CD4-positive, CD25-positive, alpha-beta regulatory T cell (primary cell): ENCODE results near the gene CHCHD3. TPM values are rescaled to one million over a fixed set of nuclear protein-coding genes. Genes with fewer than 3 reads are reported as not detected.

Source experiments
- ATAC-seq, 2 donors: fragments of 150-1000 bp; cut with Tn5 transposase; one replicate each; pipeline ENCODE4 v1.10.0; 2021; ENCODE audit warnings: low read depth in 2 of 2, moderate number of reproducible peaks in 2 of 2, moderate library complexity in 1 of 2
- DNase-seq, 3 donors: peaks; one replicate each; pipeline versions ENCODE4 v3.0.0 to v3.0.0-alpha.2; 2012 to 2022; ENCODE audit warnings: mixed read lengths in 1 of 3
- H3K27ac ChIP-seq: one replicate; pipeline ENCODE4 v1.7.0; 2013; ENCODE audit warnings: mild to moderate bottlenecking, low read length; ENCODE audit not compliant: insufficient read depth, poor library complexity, severe bottlenecking
- H3K27me3 ChIP-seq: one replicate; pipeline ENCODE4 v1.7.0; 2013; ENCODE audit warnings: low read length; ENCODE audit not compliant: control insufficient read depth, insufficient read depth
- H3K36me3 ChIP-seq: one replicate; pipeline ENCODE4 v1.7.0; 2013; ENCODE audit warnings: mild to moderate bottlenecking, low read length, moderate library complexity; ENCODE audit not compliant: control insufficient read depth, insufficient read depth
- H3K4me1 ChIP-seq: 2 replicates; pipeline ENCODE4 v1.7.0; 2013; ENCODE audit warnings: mild to moderate bottlenecking, low read length; ENCODE audit not compliant: insufficient read depth, control insufficient read depth, poor library complexity, severe bottlenecking
- H3K4me3 ChIP-seq: one replicate; pipeline ENCODE4 v1.7.0; 2013; ENCODE audit warnings: low read depth, mild to moderate bottlenecking, low read length, moderate library complexity
- H3K9me3 ChIP-seq, 2 experiments: 1 replicate in 1 of 2; 2 replicates in 1 of 2; pipeline ENCODE4 v1.7.0; 2013; ENCODE audit warnings: low read length in 2 of 2, mild to moderate bottlenecking in 1 of 2, moderate library complexity in 1 of 2; ENCODE audit not compliant: control insufficient read depth in 2 of 2
- H3K27ac Mint-ChIP-seq, 3 donors: one replicate each; pipeline ENCODE4 v1.8.0; 2020 to 2022; ENCODE audit warnings: mild to moderate bottlenecking in 3 of 3, mixed read lengths in 3 of 3, moderate library complexity in 2 of 3
- H3K27me3 Mint-ChIP-seq: one replicate; pipeline ENCODE4 v1.8.0; 2022; ENCODE audit warnings: mild to moderate bottlenecking, mixed read lengths
- H3K36me3 Mint-ChIP-seq: one replicate; pipeline ENCODE4 v1.8.0; 2020; ENCODE audit warnings: mixed read lengths
- H3K4me1 Mint-ChIP-seq, 4 donors: one replicate each; pipeline ENCODE4 v1.8.0; 2020 to 2022; ENCODE audit warnings: mixed read lengths in 4 of 4, mild to moderate bottlenecking in 1 of 4
- H3K4me3 Mint-ChIP-seq, 4 donors: one replicate each; pipeline ENCODE4 v1.8.0; 2020 to 2022; ENCODE audit warnings: mild to moderate bottlenecking in 4 of 4, mixed read lengths in 4 of 4, moderate library complexity in 3 of 4
- H3K9me3 Mint-ChIP-seq, 7 donors: one replicate each; pipeline ENCODE4 v1.8.0; 2020 to 2022; ENCODE audit warnings: mixed read lengths in 7 of 7, mild to moderate bottlenecking in 3 of 7, moderate library complexity in 2 of 7
- polyA plus RNA-seq, 4 donors: library from polyadenylated mRNA; unstranded; fragments of 300-500 nt; fragmentation: Illumina TruSeq; gene quantifications; one replicate each; pipeline ENCODE4 v1.2.3, GENCODE V29; 2021
- total RNA-seq: library from RNA; stranded (reverse); gene quantifications from one replicate; pipeline ENCODE4 v1.2.3, GENCODE V29; 2022

The CHCHD3 gene
- total and polyA plus RNA-seq, 5 donors from 2014 or later, result 31.5 to 63.2 (median 43.3) TPM

DNA sequence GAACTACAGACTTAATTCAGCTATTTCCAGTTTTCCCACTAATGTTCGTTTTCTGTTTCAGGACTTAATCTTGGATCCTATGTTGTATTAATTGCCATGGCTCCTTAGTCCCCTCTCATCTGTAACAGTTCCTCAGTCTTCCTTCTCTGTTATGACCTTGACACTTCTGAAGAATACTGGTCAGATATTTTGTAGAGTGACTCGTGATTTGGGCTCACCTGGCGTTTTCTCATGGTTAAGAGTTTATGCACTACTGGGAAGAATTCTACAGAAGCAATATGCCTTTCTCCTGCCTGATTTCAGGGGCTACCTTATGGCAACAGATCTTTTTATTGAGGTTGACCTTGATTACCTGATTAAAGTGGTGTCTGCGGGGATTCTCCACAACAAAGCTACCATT lies 239.4 kb downstream of the CHCHD3 start:
- Mint-ChIP-seq H3K9me3 (no peaks in the 10 kb centered on the region), H3K27ac (no peak overlapping the region), H3K36me3 (peaks cover 25% of the 10 kb centered on the region), H3K4me1 (peaks cover 0 to 13% (median 6%) of the 10 kb centered on the region in 4 donors), H3K4me3 (no peak overlapping the region), H3K27me3 (no peaks in the 10 kb centered on the region)
- H3K36me3 ChIP-seq, result no peaks in the 10 kb centered on the region
- ATAC-seq, result no peak
- H3K4me3 ChIP-seq, result no peak overlapping the region
- no peaks in the 10 kb centered on the region for H3K27me3 ChIP-seq
- H3K27ac ChIP-seq, result no peak overlapping the region
- no peak for DNase-seq
- H3K4me1 ChIP-seq, result no peaks in the 10 kb centered on the region
- H3K9me3 ChIP-seq, result no peaks in the 10 kb centered on the region

DNA sequence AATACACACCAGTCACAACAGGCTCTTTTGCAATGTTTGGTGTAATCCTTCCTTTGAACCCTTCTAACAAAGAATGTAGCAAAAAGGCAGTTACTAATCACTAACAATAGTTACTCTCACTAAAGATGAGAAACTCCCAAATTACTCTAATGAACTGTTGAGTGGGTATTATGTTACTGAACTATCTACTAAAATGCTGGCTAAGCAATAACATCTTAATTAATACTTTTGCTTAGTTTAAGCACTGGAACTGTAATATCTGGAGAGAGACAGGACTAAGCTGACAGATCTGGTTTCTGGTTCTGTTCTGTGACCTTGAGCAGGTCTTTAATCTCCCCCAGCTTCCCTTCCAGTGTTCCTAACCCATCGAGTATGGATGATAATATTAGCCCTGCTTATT lies 241.7 kb downstream of the CHCHD3 start:
- Histone ChIP-seq H3K9me3 (no peaks in the 10 kb centered on the region), H3K4me3 (no peak overlapping the region), H3K36me3 (peaks cover 6% of the 10 kb centered on the region), H3K27ac (no peak overlapping the region), H3K27me3 (no peaks in the 10 kb centered on the region), H3K4me1 (no peaks in the 10 kb centered on the region)
- H3K4me3 Mint-ChIP-seq, result no peak overlapping the region
- peaks cover 0 to 4% (median 0%) of the 10 kb centered on the region in 7 donors for H3K9me3 Mint-ChIP-seq
- peaks cover 0 to 13% (median 5%) of the 10 kb centered on the region in 4 donors for H3K4me1 Mint-ChIP-seq
- ATAC-seq (no peak), DNase-seq (no peak)
- peaks cover 31% of the 10 kb centered on the region for H3K36me3 Mint-ChIP-seq
- no peak overlapping the region for H3K27ac Mint-ChIP-seq
- no peaks in the 10 kb centered on the region for H3K27me3 Mint-ChIP-seq

DNA sequence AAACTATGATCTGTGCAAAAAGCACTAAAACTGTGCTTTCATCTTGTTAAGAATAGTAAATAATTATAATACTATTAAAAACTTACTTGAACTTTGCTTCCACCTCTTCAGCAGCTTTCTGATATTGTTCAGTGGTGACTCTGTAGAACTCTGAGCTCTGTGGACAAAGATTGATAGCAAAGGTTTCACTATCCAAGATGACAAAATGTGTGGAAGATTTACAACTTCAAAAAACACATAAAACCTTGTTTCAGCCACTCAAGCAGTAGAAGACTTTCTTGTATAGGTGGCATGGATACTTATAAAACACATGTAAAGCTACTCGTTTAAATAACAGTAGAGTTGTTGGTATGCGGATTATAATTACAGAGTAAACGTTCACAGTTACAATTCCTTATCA lies 243.6 kb downstream of the CHCHD3 start:
- Histone ChIP-seq H3K9me3 (no peaks in the 10 kb centered on the region), H3K36me3 (peaks cover 6% of the 10 kb centered on the region), H3K4me1 (no peaks in the 10 kb centered on the region), H3K4me3 (no peak overlapping the region), H3K27ac (no peak overlapping the region), H3K27me3 (no peaks in the 10 kb centered on the region)
- Mint-ChIP-seq H3K4me3 (no peak overlapping the region), H3K27ac (no peak overlapping the region), H3K36me3 (peaks cover 31% of the 10 kb centered on the region), H3K27me3 (no peaks in the 10 kb centered on the region), H3K9me3 (peaks cover 0 to 4% (median 0%) of the 10 kb centered on the region in 7 donors), H3K4me1 (peaks cover 0 to 13% (median 5%) of the 10 kb centered on the region in 4 donors)
- DNase-seq, result no peak
- ATAC-seq, result no peak

DNA sequence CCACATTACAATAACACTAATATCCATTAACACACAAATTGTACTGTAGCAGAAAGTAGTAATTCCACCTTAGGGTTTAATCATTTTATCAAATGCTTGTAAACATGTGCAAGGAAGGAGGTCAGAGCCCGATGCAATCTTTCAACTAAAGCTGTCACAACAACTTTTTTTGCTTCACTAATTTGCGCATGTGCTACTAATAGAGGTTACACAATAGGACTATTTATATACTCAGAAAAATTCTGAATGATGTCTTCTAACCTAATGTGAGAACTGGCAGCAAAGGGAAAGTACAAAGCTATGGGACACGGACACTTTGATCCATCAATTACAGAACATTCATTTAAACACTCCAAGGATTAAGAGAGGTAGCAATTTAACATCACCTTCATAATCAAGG lies 244.4 kb downstream of the CHCHD3 start:
- Histone ChIP-seq H3K4me3 (no peak overlapping the region), H3K9me3 (no peaks in the 10 kb centered on the region), H3K27ac (no peak overlapping the region), H3K4me1 (no peaks in the 10 kb centered on the region), H3K27me3 (no peaks in the 10 kb centered on the region), H3K36me3 (peaks cover 6% of the 10 kb centered on the region)
- peaks cover 0 to 4% (median 0%) of the 10 kb centered on the region in 7 donors for H3K9me3 Mint-ChIP-seq
- H3K36me3 Mint-ChIP-seq, result peaks cover 30% of the 10 kb centered on the region
- no peak for ATAC-seq
- H3K4me3 Mint-ChIP-seq, result no peak overlapping the region
- H3K4me1 Mint-ChIP-seq, result peaks cover 0 to 13% (median 5%) of the 10 kb centered on the region in 4 donors
- H3K27ac Mint-ChIP-seq, result no peak overlapping the region
- no peaks in the 10 kb centered on the region for H3K27me3 Mint-ChIP-seq
- DNase-seq, result no peak

DNA sequence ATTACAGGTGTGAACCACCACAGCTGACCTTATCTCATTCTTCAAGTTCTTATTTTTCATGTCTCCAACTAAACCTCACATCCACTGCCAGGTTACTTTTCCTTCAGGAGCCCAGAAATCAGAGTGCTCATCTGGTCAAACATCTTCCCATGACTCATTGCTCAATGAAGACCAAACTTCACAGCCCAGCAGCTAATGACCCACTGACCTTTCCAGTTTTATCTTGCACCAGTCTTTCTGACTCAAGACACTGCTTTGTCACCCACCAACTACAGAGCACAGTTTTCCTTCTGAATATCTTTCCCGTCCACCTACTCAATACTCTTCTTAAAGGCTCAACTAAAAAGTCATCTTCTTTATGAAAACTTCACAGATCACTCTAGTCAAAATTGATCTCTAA lies 245.1 kb downstream of the CHCHD3 start:
- no peak for ATAC-seq
- H3K27me3 ChIP-seq, result no peaks in the 10 kb centered on the region
- no peak overlapping the region for H3K4me3 Mint-ChIP-seq
- H3K4me1 ChIP-seq, result no peaks in the 10 kb centered on the region
- no peaks in the 10 kb centered on the region for H3K9me3 ChIP-seq
- DNase-seq, result no peak
- H3K27ac Mint-ChIP-seq, result no peak overlapping the region
- no peak overlapping the region for H3K27ac ChIP-seq
- no peaks in the 10 kb centered on the region for H3K27me3 Mint-ChIP-seq
- H3K4me1 Mint-ChIP-seq, result peaks cover 0 to 13% (median 6%) of the 10 kb centered on the region in 4 donors
- H3K4me3 ChIP-seq, result no peak overlapping the region
- H3K9me3 Mint-ChIP-seq, result peaks cover 0 to 4% (median 0%) of the 10 kb centered on the region in 7 donors
- H3K36me3 ChIP-seq, result peaks cover 6% of the 10 kb centered on the region
- H3K36me3 Mint-ChIP-seq, result peaks cover 27% of the 10 kb centered on the region

DNA sequence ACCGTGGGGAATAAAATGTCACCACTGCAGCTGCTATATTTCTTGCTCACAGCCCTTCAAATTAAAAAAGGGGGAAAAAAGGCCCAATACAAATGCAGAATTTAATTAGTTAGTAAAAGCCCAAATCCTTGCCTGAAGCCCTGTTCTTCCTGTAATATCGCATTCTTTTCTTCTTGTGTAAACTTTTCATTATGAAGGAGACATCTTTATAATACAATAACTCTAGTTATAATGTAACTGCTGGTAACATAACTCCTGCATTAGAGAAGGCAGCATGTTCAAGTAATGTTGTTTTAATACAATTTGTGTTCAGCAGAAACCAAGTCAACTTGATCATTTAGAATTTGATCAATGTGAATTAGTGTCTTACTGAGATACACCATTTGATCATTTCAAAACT lies 250.9 kb downstream of the CHCHD3 start:
- Histone ChIP-seq H3K27me3 (no peaks in the 10 kb centered on the region), H3K4me1 (no peaks in the 10 kb centered on the region), H3K4me3 (no peak overlapping the region), H3K36me3 (peaks cover 3% of the 10 kb centered on the region), H3K27ac (no peak overlapping the region), H3K9me3 (no peaks in the 10 kb centered on the region)
- DNase-seq (no peak), ATAC-seq (no peak)
- Mint-ChIP-seq H3K27me3 (no peaks in the 10 kb centered on the region), H3K4me3 (no peak overlapping the region), H3K9me3 (no peaks in the 10 kb centered on the region), H3K36me3 (peaks cover 18% of the 10 kb centered on the region), H3K4me1 (peaks cover 0 to 14% (median 6%) of the 10 kb centered on the region in 4 donors), H3K27ac (no peak overlapping the region)

DNA sequence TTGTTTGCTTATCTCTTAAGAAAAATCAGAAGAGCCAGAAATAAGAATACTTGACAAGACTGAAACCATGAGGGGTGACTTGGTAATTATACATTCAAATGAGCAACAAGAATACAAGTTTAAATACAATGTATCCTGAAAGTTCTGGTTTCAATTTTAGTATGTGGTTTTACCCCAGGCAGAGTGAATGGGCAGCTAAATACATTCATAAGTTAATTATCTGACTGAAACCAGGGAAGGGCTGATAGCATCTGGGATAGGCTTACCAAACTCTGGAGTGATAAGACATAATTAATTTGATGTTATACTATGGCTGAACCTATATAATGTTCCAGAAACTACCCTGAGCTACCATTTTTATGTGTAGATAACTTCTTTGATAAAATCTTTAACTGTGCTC lies 253.4 kb downstream of the CHCHD3 start:
- H3K27ac Mint-ChIP-seq, result no peak overlapping the region
- H3K27me3 Mint-ChIP-seq, result no peaks in the 10 kb centered on the region
- H3K36me3 Mint-ChIP-seq, result peaks cover 27% of the 10 kb centered on the region

More for the DNA sequence above, 253.4 kb downstream of the CHCHD3 start:
- Mint-ChIP-seq H3K4me3 (no peak overlapping the region), H3K9me3 (peaks cover 0 to 1% (median 0%) of the 10 kb centered on the region in 7 donors), H3K4me1 (peaks cover 0 to 19% (median 10%) of the 10 kb centered on the region in 4 donors)
- ATAC-seq, result no peak
- H3K4me1 ChIP-seq, result no peaks in the 10 kb centered on the region
- no peaks in the 10 kb centered on the region for H3K27me3 ChIP-seq
- DNase-seq, result no peak
- H3K4me3 ChIP-seq, result no peak overlapping the region
- no peak overlapping the region for H3K27ac ChIP-seq
- H3K36me3 ChIP-seq, result no peaks in the 10 kb centered on the region
- no peaks in the 10 kb centered on the region for H3K9me3 ChIP-seq
